Measurements from ENCODE around the gene ASTN2.

DNA sequence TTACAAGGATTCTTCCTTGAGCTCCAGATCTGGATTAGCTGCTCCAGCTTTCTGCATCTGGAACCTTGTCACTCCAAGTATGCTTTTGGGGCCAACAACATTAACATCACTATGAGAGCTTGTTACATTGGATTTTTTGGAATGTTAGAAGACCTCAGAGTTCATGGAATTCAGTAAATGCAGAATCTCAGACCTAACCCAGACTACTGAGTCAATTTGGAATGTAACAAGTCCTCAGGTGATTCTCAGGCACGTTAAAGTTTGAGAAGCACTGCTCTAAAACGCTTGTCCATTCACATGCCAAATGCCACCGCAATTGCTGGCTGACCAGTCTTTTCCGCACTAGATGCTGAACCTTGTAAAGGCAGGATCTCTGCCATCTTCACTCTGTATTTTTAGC is 979.2 kb downstream of the ASTN2 start:
- TF ChIP-seq, protein P1, sequence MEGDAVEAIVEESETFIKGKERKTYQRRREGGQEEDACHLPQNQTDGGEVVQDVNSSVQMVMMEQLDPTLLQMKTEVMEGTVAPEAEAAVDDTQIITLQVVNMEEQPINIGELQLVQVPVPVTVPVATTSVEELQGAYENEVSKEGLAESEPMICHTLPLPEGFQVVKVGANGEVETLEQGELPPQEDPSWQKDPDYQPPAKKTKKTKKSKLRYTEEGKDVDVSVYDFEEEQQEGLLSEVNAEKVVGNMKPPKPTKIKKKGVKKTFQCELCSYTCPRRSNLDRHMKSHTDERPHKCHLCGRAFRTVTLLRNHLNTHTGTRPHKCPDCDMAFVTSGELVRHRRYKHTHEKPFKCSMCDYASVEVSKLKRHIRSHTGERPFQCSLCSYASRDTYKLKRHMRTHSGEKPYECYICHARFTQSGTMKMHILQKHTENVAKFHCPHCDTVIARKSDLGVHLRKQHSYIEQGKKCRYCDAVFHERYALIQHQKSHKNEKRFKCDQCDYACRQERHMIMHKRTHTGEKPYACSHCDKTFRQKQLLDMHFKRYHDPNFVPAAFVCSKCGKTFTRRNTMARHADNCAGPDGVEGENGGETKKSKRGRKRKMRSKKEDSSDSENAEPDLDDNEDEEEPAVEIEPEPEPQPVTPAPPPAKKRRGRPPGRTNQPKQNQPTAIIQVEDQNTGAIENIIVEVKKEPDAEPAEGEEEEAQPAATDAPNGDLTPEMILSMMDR (IDR thresholded peaks at IDR 0.05) = no peak
- no peak for TF ChIP-seq POLR2A (IDR thresholded peaks at IDR 0.05)

All from right lobe of liver (tissue), 4 donors.